Left lung (tissue), 10 donors: ENCODE measurements around the gene C8G. TPM values are rescaled to one million over a fixed set of nuclear protein-coding genes. Genes with fewer than 3 reads are reported as not detected.

Experiments
- ATAC-seq: fragments of 200-7000 bp; cut with Tn5 transposase; one replicate; pipeline ENCODE4 v1.9.1; 2020; ENCODE audit warnings: moderate library complexity
- DNase-seq, 4 donors: peaks; one replicate each; pipeline ENCODE4 v3.0.0-alpha.2; 2013 to 2020
- H3K27ac ChIP-seq, 2 donors: fragments of 200-600 bp; sonication (generic) in 1 of 2; one replicate each; pipeline versions ENCODE4 v1.5.0 to v1.8.0; 2020 to 2021
- H3K27me3 ChIP-seq, 2 donors: fragments of 200-600 bp; sonication (generic) in 1 of 2; one replicate each; pipeline versions ENCODE4 v1.5.0 to v1.8.0; 2020 to 2021
- H3K36me3 ChIP-seq, 2 donors: fragments of 200-600 bp; sonication (generic) in 1 of 2; one replicate each; pipeline versions ENCODE4 v1.5.0 to v1.8.0; 2020 to 2021
- H3K4me1 ChIP-seq, 2 donors: fragments of 200-600 bp; one replicate each; pipeline ENCODE4 v1.8.0; 2021
- H3K4me3 ChIP-seq, 2 donors: fragments of 200-600 bp; sonication (generic) in 1 of 2; one replicate each; pipeline versions ENCODE4 v1.5.0 to v1.8.0; 2020 to 2021; ENCODE audit warnings: mild to moderate bottlenecking in 1 of 2
- H3K9me3 ChIP-seq, 2 donors: fragments of 200-600 bp; sonication (generic) in 1 of 2; one replicate each; pipeline versions ENCODE4 v1.5.0 to v1.8.0; 2020 to 2021
- intact Hi-C, 2 donors: fragments of 100-400 bp; cut with DNase I; formaldehyde crosslinking; loops; one replicate each; pipeline versions ENCODE4 v1.11.2 to v1.14.2; 2022
- polyA plus RNA-seq, 6 donors: library from polyadenylated mRNA; unstranded; fragments of 120-200 nt; gene quantifications; one replicate each; pipeline ENCODE4 v1.2.1, GENCODE V29; 2013; ENCODE audit not compliant: insufficient read length in 6 of 6
- total RNA-seq, 2 donors: library from RNA; stranded (reverse); fragmentation: NEBNext Ultra II Directional; extraction: Animal tissue kit (Norgen Biotek cat#: 25700); gene quantifications; one replicate each; pipeline ENCODE4 v1.2.1, GENCODE V29; 2021
- TF ChIP-seq, protein P1 (sequence below), 2 donors: fragments of 200-600 bp; sonication (generic) in 1 of 2; IDR thresholded peaks; one replicate each; pipeline versions ENCODE4 v1.5.0 to v1.8.0; 2021; ENCODE audit warnings: antibody characterized with exemption in 2 of 2
- donor health status: DM: no; HTN: yes; CAD: no.
- donor health status: DM: no; HTN: no; CAD: no.

C8G gene
- total and polyA plus RNA-seq, 8 donors: 0.47 to 1.2 (median 0.85) TPM

DNA sequence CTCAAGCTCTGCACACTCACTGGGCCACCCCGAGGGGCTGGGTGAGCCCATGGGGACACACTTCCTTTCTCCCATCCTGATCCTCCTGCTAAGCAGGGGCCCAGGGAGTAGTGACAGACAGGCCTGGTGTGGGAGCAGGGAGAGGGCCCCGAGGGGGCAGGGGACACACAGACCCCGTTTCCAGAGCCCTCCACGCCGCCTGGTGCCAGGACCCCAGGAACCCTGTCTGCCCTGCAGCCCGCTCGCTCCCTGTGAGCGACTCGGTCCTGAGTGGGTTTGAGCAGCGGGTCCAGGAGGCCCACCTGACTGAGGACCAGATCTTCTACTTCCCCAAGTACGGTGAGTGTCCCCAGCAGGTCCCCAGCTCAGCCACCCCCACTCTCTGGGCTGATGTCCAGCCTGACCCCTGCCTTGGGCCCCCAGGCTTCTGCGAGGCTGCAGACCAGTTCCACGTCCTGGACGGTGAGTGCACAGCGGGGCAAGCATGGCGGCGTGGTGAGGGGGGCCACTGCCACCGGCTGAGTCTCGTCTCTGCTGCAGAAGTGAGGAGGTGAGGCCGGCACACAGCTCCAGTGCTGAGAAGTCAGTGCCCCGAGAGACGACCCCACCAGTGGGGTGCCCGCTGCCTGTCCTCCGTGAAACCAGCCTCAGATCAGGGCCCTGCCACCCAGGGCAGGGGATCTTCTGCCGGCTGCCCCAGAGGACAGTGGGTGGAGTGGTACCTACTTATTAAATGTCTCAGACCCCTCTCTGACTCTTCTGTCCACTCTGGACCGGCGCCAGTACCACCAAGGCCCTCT lies 1.4 kb downstream of the C8G start:
- Histone ChIP-seq H3K27ac (no peak overlapping the region), H3K36me3 (peaks cover 0 to 17% of the 10 kb centered on the region in 2 donors), H3K4me3 (no peak overlapping the region), H3K27me3 (no peaks in the 10 kb centered on the region), H3K9me3 (no peaks in the 10 kb centered on the region), H3K4me1 (peaks cover 13 to 55% of the 10 kb centered on the region in 2 donors)
- intact Hi-C loops: no loop called here
- DNase-seq (peak in 2 of 4 donors; percentile 33 to 79), ATAC-seq (no peak)
- TF ChIP-seq, protein P1, sequence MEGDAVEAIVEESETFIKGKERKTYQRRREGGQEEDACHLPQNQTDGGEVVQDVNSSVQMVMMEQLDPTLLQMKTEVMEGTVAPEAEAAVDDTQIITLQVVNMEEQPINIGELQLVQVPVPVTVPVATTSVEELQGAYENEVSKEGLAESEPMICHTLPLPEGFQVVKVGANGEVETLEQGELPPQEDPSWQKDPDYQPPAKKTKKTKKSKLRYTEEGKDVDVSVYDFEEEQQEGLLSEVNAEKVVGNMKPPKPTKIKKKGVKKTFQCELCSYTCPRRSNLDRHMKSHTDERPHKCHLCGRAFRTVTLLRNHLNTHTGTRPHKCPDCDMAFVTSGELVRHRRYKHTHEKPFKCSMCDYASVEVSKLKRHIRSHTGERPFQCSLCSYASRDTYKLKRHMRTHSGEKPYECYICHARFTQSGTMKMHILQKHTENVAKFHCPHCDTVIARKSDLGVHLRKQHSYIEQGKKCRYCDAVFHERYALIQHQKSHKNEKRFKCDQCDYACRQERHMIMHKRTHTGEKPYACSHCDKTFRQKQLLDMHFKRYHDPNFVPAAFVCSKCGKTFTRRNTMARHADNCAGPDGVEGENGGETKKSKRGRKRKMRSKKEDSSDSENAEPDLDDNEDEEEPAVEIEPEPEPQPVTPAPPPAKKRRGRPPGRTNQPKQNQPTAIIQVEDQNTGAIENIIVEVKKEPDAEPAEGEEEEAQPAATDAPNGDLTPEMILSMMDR (IDR thresholded peaks at IDR 0.05): no peak

DNA sequence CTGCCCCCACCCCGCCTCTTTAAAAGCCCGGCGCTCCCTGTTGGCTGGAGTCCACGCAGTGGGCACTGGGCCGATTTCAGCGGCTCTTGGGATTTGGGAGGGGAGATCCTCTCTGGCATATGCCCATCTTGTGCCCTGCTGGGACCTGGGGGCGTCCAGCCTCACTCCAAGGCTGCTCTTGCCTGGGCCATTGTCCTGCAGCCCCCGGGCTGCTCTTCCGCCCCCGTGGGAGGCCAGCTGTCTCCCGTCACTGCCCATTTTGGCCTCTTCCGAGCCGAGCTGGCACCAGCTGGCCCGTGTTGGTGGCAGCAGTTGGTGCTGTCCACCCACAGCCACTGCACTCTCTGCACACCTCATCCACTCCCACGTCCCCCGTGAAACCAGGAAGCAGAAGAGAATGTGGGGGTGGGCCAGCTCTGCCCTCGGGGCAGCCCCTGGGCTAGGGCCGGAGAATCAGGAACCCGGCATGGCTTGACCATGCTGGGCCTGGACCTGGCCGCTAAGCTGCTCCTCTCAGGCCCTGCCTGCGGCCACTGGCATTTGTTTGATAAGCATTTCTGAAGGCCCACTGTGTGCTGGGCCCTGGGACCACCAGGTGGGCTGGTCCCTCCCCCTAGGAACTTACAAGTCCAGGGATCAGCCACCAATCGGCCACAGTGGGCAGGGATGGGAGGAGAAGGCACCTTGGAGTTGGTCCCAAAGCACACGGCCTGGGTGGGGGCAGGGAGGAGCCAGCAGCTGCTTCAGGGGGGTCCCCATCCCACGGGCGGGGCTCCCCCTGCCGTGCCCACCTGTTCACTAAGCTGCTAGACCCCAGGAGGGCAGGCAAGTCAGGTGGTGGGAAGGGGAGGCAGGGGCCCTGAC lies 2.2 kb downstream of the C8G start:
- H3K27ac ChIP-seq: no peak overlapping the region
- peak in 2 of 4 donors; percentile 30 to 74 for DNase-seq
- no peak overlapping the region for H3K4me3 ChIP-seq
- intact Hi-C loops: no loop called here
- TF ChIP-seq, protein P1 (IDR thresholded peaks at IDR 0.05): no peak
- H3K4me1 ChIP-seq: peaks cover 13 to 54% of the 10 kb centered on the region in 2 donors
- no peaks in the 10 kb centered on the region for H3K27me3 ChIP-seq
- ATAC-seq: no peak
- H3K9me3 ChIP-seq: no peaks in the 10 kb centered on the region
- H3K36me3 ChIP-seq: peaks cover 0 to 9% of the 10 kb centered on the region in 2 donors

DNA sequence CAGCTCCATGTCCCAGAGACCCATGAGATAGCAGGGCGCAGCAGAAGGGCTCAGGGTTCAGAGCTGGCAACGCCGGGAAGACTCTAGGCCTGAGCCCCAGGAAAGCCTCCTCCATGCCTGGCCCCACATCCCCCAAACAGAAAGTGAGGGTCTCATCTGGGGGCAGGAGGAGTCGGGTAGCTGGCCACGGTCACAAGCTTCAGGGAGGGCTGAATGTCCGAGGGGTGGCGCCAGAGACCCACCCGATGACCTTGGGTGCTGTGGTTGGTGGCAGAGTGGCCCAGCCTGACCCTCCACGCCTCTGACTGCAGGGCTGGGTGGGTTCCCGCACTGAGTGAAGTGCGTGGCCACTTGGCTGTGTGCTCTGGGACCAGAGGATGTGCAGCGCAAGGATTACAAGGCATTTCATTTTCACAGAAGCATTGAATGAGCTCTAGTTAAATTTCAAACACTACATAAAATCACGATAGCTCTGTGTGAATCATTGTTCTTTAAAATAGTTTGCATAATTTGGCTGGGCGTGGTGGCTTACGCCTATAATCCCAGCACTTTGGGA lies 3.0 kb downstream of the C8G start:
- no peaks in the 10 kb centered on the region for H3K9me3 ChIP-seq
- no peak for ATAC-seq
- no peak overlapping the region for H3K27ac ChIP-seq
- TF ChIP-seq, protein P1 (IDR thresholded peaks at IDR 0.05): peak; percentile 48 to 50
- H3K36me3 ChIP-seq: peaks cover 0 to 1% of the 10 kb centered on the region in 2 donors
- H3K27me3 ChIP-seq: no peaks in the 10 kb centered on the region
- peak; percentile 18 to 81 (median 53) for DNase-seq
- no peak overlapping the region for H3K4me3 ChIP-seq
- intact Hi-C loops: no loop called here
- H3K4me1 ChIP-seq: peaks cover 13 to 46% of the 10 kb centered on the region in 2 donors

DNA sequence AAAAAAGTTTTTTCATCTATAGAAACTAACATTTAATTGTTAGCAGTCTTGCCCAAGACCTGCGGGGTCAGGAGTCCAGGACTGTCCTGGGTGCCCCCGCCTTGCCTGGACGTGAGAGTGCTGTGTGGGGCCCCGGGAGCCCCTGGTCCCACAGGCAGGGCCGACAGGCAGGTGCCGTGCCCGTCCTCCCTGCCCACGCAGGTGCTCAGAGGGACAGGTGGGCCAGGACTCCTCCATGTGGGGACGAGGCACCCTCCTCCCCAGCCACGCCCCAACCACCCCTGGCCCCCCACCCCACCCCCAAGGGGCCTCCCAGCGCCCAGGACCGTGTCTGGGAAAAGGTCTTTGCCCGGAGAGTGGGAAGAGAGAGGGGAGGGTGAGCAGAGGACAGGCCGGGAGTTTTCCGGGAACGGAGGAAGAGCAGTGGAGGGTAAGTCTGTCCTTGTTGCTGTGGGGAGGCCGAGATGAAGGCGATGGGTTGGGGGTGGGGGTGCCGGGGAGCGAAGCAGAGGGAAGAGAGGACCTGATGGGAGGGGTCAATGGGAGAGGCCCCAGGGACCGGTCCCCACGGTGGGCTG lies 4.3 kb downstream of the C8G start:
- TF ChIP-seq, protein P1 (IDR thresholded peaks at IDR 0.05): no peak
- DNase-seq (peak in 2 of 4 donors; percentile 10 to 79), ATAC-seq (peak; percentile 4)
- no peaks in the 10 kb centered on the region for H3K36me3 ChIP-seq
- no peaks in the 10 kb centered on the region for H3K9me3 ChIP-seq
- intact Hi-C loops: no loop called here
- peaks cover 10 to 38% of the 10 kb centered on the region in 2 donors for H3K4me1 ChIP-seq
- H3K27me3 ChIP-seq: no peaks in the 10 kb centered on the region
- peak overlapping the region; percentile 76 to 81 for H3K27ac ChIP-seq
- H3K4me3 ChIP-seq: peak overlapping the region; percentile 50 to 70
